ENCODE data around the gene AFF4.

GRCh38 chr5:132853790-132854189 is 109.6 kb downstream of the AFF4 start:
- TF ChIP-seq CTCF (IDR thresholded peaks at IDR 0.05; ENCODE audit: low read depth, low read length) (no peak), EZH2phosphoT487 (IDR thresholded peaks at IDR 0.05; ENCODE audit: low read depth) (no peak)
